Astrocyte (in vitro differentiated cells and primary cell): ENCODE data around the gene AAMP. TPM values are rescaled to one million over a fixed set of nuclear protein-coding genes. Genes with fewer than 3 reads are reported as not detected.

Experiments used
- DNase-seq: peaks from one replicate; pipeline ENCODE4 v3.0.0-alpha.2; 2010; ENCODE audit warnings: low read depth
- FAIRE-seq: peaks from 2 replicates; lab custom pipeline; 2011; peaks lifted over from hg19 to GRCh38; lab: Jason Lieb, UNC
- H2AFZ ChIP-seq: 2 replicates; pipeline ENCODE4 v1.6.0; 2012; ENCODE audit warnings: low read depth, low read length, inconsistent platforms
- H3K27ac ChIP-seq: 2 replicates; pipeline ENCODE4 v1.5.1; 2011; ENCODE audit warnings: low read depth, low read length, inconsistent platforms
- H3K27me3 ChIP-seq: 2 replicates; pipeline ENCODE4 v1.6.0; 2011; ENCODE audit warnings: low read length, inconsistent platforms; ENCODE audit not compliant: insufficient read depth
- H3K36me3 ChIP-seq: 2 replicates; pipeline ENCODE4 v1.5.1; 2011; ENCODE audit warnings: low read length, inconsistent platforms; ENCODE audit not compliant: insufficient read depth
- H3K4me1 ChIP-seq: 2 replicates; pipeline ENCODE4 v1.5.1; 2011; ENCODE audit warnings: low read length, inconsistent platforms; ENCODE audit not compliant: insufficient read depth
- H3K4me2 ChIP-seq: 2 replicates; pipeline ENCODE4 v1.6.0; 2012; ENCODE audit warnings: low read length, inconsistent platforms
- H3K4me3 ChIP-seq: 2 replicates; pipeline ENCODE4 v1.5.1; 2011; ENCODE audit warnings: low read depth, mild to moderate bottlenecking, low read length, inconsistent platforms; ENCODE audit not compliant: insufficient read depth
- H3K79me2 ChIP-seq: 2 replicates; pipeline ENCODE4 v1.6.0; 2012; ENCODE audit warnings: mild to moderate bottlenecking, low read length, inconsistent platforms; ENCODE audit not compliant: insufficient read depth
- H3K9ac ChIP-seq: 2 replicates; pipeline ENCODE4 v1.6.0; 2012; ENCODE audit warnings: mild to moderate bottlenecking, low read length, inconsistent platforms
- H3K9me3 ChIP-seq: 2 replicates; pipeline ENCODE4 v1.5.1; 2012; ENCODE audit warnings: low read depth, mild to moderate bottlenecking, low read length, inconsistent platforms; ENCODE audit not compliant: insufficient read depth
- H4K20me1 ChIP-seq: 2 replicates; pipeline ENCODE4 v1.6.0; 2012; ENCODE audit warnings: low read length, inconsistent platforms; ENCODE audit not compliant: insufficient read depth
- H3K27ac Mint-ChIP-seq: one replicate; pipeline ENCODE4 v1.8.0; 2021; ENCODE audit warnings: mild to moderate bottlenecking, mixed read lengths; ENCODE audit not compliant: unreplicated experiment
- H3K27me3 Mint-ChIP-seq: one replicate; pipeline ENCODE4 v1.8.0; 2021; ENCODE audit warnings: low read depth, mixed read lengths; ENCODE audit not compliant: unreplicated experiment
- H3K36me3 Mint-ChIP-seq: one replicate; pipeline ENCODE4 v1.8.0; 2021; ENCODE audit warnings: low read depth, mixed read lengths; ENCODE audit not compliant: unreplicated experiment
- H3K4me1 Mint-ChIP-seq: one replicate; pipeline ENCODE4 v1.8.0; 2021; ENCODE audit warnings: low read depth, mixed read lengths; ENCODE audit not compliant: unreplicated experiment
- H3K4me3 Mint-ChIP-seq: one replicate; pipeline ENCODE4 v1.8.0; 2021; ENCODE audit warnings: mild to moderate bottlenecking, moderate library complexity, mixed read lengths; ENCODE audit not compliant: unreplicated experiment
- H3K9me3 Mint-ChIP-seq: one replicate; pipeline ENCODE4 v1.8.0; 2021; ENCODE audit warnings: mild to moderate bottlenecking, mixed read lengths; ENCODE audit not compliant: unreplicated experiment
- EZH2 ChIP-seq: IDR thresholded peaks from 2 replicates; pipeline ENCODE4 v1.6.1; 2012; ENCODE audit warnings: mild to moderate bottlenecking, low read length, inconsistent platforms; ENCODE audit not compliant: insufficient read depth
- total RNA-seq: library from RNA; stranded (reverse); gene quantifications from 2 replicates; pipeline ENCODE4 v1.2.1, GENCODE V29; 2021
- TF ChIP-seq, protein P1 (sequence below): IDR thresholded peaks from 2 replicates; pipeline ENCODE4 v1.5.1; 2011; ENCODE audit warnings: low read depth, mild to moderate bottlenecking, inconsistent platforms, low read length, moderate library complexity; ENCODE audit not compliant: insufficient read depth

AAMP gene
- total RNA-seq, 1 donor from 2014 or later, result 87.3 TPM

DNA sequence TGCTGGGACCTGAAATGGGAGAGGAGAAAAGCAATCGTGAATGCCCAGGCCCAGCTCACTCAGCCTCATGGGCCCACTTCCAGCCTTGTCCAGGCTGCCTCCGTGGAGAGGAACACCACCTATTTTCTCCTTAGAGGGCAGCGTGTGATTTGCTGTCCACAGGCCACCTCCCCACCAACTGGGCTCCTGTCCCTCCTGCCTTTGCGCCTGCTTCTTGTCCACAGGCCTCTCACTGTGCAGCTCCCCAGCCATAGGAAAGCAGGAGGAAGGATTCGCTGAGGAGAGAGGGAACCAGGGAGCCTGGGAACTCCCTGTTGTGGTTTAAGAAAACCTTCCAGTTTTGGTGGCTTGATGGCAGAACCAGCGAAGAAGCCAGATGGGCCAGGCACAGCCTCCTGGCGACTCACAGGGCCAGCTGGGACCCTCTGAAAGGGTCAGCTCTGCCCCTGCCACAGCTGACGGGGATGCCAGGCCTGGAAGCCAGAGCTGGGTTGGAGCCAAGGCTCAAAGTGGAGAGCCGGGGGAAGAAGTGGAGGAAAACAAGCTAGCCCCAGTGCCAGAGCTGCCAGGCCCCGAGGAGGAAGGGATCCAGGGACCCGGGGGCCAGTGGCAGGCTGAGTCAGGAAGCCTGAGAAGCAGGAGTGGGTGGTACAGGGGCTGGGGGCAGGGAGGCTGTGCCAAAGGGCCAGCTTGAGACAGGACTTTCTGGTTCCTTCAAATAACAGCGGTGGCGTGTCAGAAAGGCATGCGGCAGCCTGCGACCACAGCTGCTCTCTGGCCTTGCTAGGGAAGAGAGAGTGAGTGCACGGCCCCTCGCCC is 12.4 kb upstream of the AAMP start:
- Histone ChIP-seq H3K27me3 (no peaks in the 10 kb centered on the region), H3K9me3 (no peaks in the 10 kb centered on the region), H3K36me3 (peaks cover 18% of the 10 kb centered on the region), H3K4me1 (peaks cover 53% of the 10 kb centered on the region), H3K4me3 (no peak overlapping the region), H3K9ac (peak overlapping the region; percentile 83), H3K4me2 (peak overlapping the region; percentile 75), H4K20me1 (peaks cover 23% of the 10 kb centered on the region), H2AFZ (peak overlapping the region; percentile 5), H3K79me2 (peaks cover 46% of the 10 kb centered on the region), H3K27ac (peak overlapping the region; percentile 87)
- H3K27ac Mint-ChIP-seq, result peak overlapping the region; percentile 81
- TF ChIP-seq EZH2, result no peak
- TF ChIP-seq, protein P1, sequence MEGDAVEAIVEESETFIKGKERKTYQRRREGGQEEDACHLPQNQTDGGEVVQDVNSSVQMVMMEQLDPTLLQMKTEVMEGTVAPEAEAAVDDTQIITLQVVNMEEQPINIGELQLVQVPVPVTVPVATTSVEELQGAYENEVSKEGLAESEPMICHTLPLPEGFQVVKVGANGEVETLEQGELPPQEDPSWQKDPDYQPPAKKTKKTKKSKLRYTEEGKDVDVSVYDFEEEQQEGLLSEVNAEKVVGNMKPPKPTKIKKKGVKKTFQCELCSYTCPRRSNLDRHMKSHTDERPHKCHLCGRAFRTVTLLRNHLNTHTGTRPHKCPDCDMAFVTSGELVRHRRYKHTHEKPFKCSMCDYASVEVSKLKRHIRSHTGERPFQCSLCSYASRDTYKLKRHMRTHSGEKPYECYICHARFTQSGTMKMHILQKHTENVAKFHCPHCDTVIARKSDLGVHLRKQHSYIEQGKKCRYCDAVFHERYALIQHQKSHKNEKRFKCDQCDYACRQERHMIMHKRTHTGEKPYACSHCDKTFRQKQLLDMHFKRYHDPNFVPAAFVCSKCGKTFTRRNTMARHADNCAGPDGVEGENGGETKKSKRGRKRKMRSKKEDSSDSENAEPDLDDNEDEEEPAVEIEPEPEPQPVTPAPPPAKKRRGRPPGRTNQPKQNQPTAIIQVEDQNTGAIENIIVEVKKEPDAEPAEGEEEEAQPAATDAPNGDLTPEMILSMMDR, result no peak
- H3K4me3 Mint-ChIP-seq, result no peak overlapping the region
- DNase-seq (peak; percentile 64), FAIRE-seq (no peak)
- no peaks in the 10 kb centered on the region for H3K27me3 Mint-ChIP-seq
- H3K9me3 Mint-ChIP-seq, result no peaks in the 10 kb centered on the region
- H3K4me1 Mint-ChIP-seq, result peaks cover 41% of the 10 kb centered on the region
- H3K36me3 Mint-ChIP-seq, result peaks cover 8% of the 10 kb centered on the region

DNA sequence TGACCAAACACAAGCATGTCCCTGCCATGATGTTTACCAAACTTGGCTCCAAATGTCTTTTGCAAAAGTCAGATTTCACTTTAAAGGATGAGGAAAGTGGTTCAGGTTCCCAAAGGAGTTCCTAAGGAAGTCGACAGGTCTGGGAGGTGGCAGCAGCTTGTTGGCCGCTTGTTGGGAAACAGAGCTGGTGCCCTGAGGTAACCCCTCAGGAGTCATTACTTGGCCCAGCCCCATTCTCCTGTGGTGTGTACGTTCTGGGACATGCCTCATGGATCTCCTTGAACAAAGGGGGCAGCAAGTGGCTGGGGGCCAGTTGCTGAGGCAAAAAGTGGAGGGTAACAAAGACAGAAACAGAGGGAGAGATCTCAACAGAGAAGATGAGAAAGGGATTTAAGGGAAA is 11.5 kb upstream of the AAMP start:
- Mint-ChIP-seq H3K4me3 (no peak overlapping the region), H3K9me3 (no peaks in the 10 kb centered on the region), H3K36me3 (peaks cover 8% of the 10 kb centered on the region), H3K4me1 (peaks cover 32% of the 10 kb centered on the region), H3K27ac (peak overlapping the region; percentile 82), H3K27me3 (no peaks in the 10 kb centered on the region)
- peaks cover 21% of the 10 kb centered on the region for H3K36me3 ChIP-seq
- DNase-seq (no peak), FAIRE-seq (no peak)
- H3K79me2 ChIP-seq, result peaks cover 46% of the 10 kb centered on the region
- H3K9me3 ChIP-seq, result no peaks in the 10 kb centered on the region
- H3K27me3 ChIP-seq, result no peaks in the 10 kb centered on the region
- H3K27ac ChIP-seq, result no peak overlapping the region
- peaks cover 23% of the 10 kb centered on the region for H4K20me1 ChIP-seq
- H3K9ac ChIP-seq, result no peak overlapping the region
- peaks cover 43% of the 10 kb centered on the region for H3K4me1 ChIP-seq
- no peak overlapping the region for H3K4me2 ChIP-seq
- TF ChIP-seq, protein P1, result no peak
- no peak for TF ChIP-seq EZH2
- H2AFZ ChIP-seq, result no peak overlapping the region
- H3K4me3 ChIP-seq, result no peak overlapping the region

DNA sequence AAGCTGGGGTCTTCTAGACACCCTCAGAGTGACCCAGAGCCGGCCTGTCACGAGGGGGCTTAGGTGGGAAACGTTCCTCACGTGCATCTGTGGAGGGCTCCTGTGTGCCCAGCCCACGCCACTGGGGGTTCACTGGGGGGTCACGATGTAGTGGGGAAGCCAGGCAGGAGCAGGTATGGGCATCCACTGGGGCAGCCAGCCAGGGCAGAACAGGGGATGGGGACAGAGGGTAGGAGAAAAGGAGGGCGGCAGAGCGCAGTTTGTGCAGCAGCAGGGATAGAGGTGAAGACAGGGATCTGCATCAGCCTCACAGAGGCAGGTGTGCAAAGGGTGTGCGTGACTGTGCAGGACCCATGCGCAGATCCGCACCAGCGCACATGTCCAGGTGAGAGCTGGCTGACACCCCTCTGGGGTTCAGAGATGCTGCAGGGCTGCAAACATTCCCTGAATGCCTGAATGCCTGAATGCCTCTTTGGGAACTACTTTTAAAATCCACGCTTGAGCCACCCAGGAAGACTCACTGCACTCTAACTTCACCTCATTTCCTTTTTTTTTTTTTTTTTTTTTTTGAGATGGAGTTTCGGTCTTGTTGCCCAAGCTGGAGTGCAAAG is 10.4 kb upstream of the AAMP start:
- no peak overlapping the region for H2AFZ ChIP-seq
- H3K4me3 Mint-ChIP-seq, result no peak overlapping the region
- FAIRE-seq (no peak), DNase-seq (no peak)
- no peak overlapping the region for H3K4me3 ChIP-seq
- peaks cover 29% of the 10 kb centered on the region for H3K36me3 ChIP-seq
- H3K27ac ChIP-seq, result no peak overlapping the region
- H3K27me3 Mint-ChIP-seq, result no peaks in the 10 kb centered on the region
- H4K20me1 ChIP-seq, result peaks cover 23% of the 10 kb centered on the region
- no peak overlapping the region for H3K9ac ChIP-seq
- no peak overlapping the region for H3K4me2 ChIP-seq
- H3K27me3 ChIP-seq, result no peaks in the 10 kb centered on the region
- no peaks in the 10 kb centered on the region for H3K9me3 Mint-ChIP-seq
- peak overlapping the region; percentile 29 for H3K27ac Mint-ChIP-seq
- H3K4me1 Mint-ChIP-seq, result peaks cover 26% of the 10 kb centered on the region
- peaks cover 32% of the 10 kb centered on the region for H3K4me1 ChIP-seq
- H3K36me3 Mint-ChIP-seq, result peaks cover 9% of the 10 kb centered on the region
- TF ChIP-seq, protein P1, result no peak
- TF ChIP-seq EZH2, result no peak
- H3K79me2 ChIP-seq, result peaks cover 40% of the 10 kb centered on the region
- no peaks in the 10 kb centered on the region for H3K9me3 ChIP-seq
